Adrenal gland (tissue), 12 donors: ENCODE data around the gene PTPRD. TPM values are rescaled to one million over a fixed set of nuclear protein-coding genes. Genes with fewer than 3 reads are reported as not detected.

Experiments used
- DNase-seq, 7 donors: peaks; one replicate each; pipeline ENCODE4 v3.0.0-alpha.2; 2019 to 2020
- H3K27ac ChIP-seq, 5 donors: fragments of 200-600 bp; sonication (generic) in 4 of 5; 1 replicate in 3 of 5; 2 replicates in 2 of 5; pipeline versions ENCODE4 v1.5.1 to v1.8.0; 2016 to 2020; ENCODE audit warnings: mild to moderate bottlenecking in 1 of 5
- H3K27me3 ChIP-seq: fragments of 200-600 bp; 2 replicates; pipeline ENCODE4 v1.8.0; 2021
- H3K36me3 ChIP-seq, 2 donors: fragments of 200-600 bp; replicated peaks in 1 of 2; 1 replicate in 1 of 2; 2 replicates in 1 of 2; pipeline versions ENCODE4 v1.5.1 to v1.8.0; 2018 to 2022
- H3K4me1 ChIP-seq, 2 donors: fragments of 200-600 bp; replicated peaks in 1 of 2; 1 replicate in 1 of 2; 2 replicates in 1 of 2; pipeline versions ENCODE4 v1.5.1 to v1.8.0; 2018 to 2021
- H3K4me3 ChIP-seq, 4 donors: fragments of 200-600 bp; sonication (generic) in 3 of 4; one replicate each; pipeline ENCODE4 v1.5.1; 2016 to 2018
- H3K9me3 ChIP-seq, 3 donors: fragments of 200-600 bp; sonication (generic) in 1 of 3; replicated peaks in 1 of 3; 1 replicate in 2 of 3; 2 replicates in 1 of 3; pipeline versions ENCODE4 v1.5.1 to v1.8.0; 2016 to 2021
- CTCF ChIP-seq, 6 experiments: fragments of 450-650 bp in 4 of 6; fragments of 200-600 bp in 2 of 6; sonication (generic) in 1 of 6; IDR thresholded peaks; 1 replicate in 5 of 6; 2 replicates in 1 of 6; pipeline versions ENCODE4 v1.5.1 to v1.8.0; 2016 to 2021; ENCODE audit warnings: antibody characterized with exemption in 6 of 6, mild to moderate bottlenecking in 2 of 6, moderate library complexity in 1 of 6
- POLR2A ChIP-seq, 2 donors: fragments of 450-650 bp; IDR thresholded peaks; one replicate each; pipeline ENCODE4 v1.6.1; 2017; ENCODE audit warnings: antibody characterized with exemption in 2 of 2, mild to moderate bottlenecking in 2 of 2, moderate library complexity in 1 of 2
- WGBS, 4 donors: extraction: QIAGEN DNeasy Blood & Tissue Kit in 2 of 4; methylation state at CpG; one replicate each; pipeline versions ENCODE4 v1.1.5 to v1.1.7; 2013 to 2017; 5-methylcytosine and 5-hydroxymethylcytosine counted together
- intact Hi-C, 2 donors: fragments of 100-400 bp; cut with DNase I; formaldehyde crosslinking; loops; one replicate each; pipeline versions ENCODE4 v1.14.1 to v1.15.0; 2022 to 2023
- polyA plus RNA-seq, 3 donors: library from polyadenylated mRNA; stranded (reverse); fragments of 200-250 nt in 2 of 3; fragments of 350-450 nt in 1 of 3; fragmentation: Illumina TruSeq in 1 of 3; extraction: RNeasy Lipid Tissue Mini Kit (QIAGEN cat#74804) in 1 of 3; gene quantifications; one replicate each; pipeline ENCODE4 v1.2.3, GENCODE V29; 2013 to 2014
- total RNA-seq, 9 donors: library from RNA; depleted of rRNA in 4 of 9; stranded (reverse); fragments of >200 nt in 4 of 9; fragments of 120-200 nt in 1 of 9; fragmentation: NEBNext Ultra II Directional in 1 of 9; extraction: Animal tissue kit (Norgen Biotek cat#: 25700) in 1 of 9; gene quantifications; one replicate each; pipeline versions ENCODE4 v1.1.0 to v1.2.4, GENCODE V29; 2013 to 2023
- donor health status: healthy with polysubstance abuse.
- donor health status: Bipolar disorder and iron deficiency.
- donor health status: DM: yes; HTN: yes; CAD: no.
- donor health status: DM: no; HTN: no; CAD: no.
- donor health status: DM: no; HTN: no; CAD: no.
- donor health status: DM: yes; HTN: yes; CAD: no.

The PTPRD gene
- total and polyA plus RNA-seq, 12 donors: 0.61 to 71.2 (median 4.5) TPM

DNA sequence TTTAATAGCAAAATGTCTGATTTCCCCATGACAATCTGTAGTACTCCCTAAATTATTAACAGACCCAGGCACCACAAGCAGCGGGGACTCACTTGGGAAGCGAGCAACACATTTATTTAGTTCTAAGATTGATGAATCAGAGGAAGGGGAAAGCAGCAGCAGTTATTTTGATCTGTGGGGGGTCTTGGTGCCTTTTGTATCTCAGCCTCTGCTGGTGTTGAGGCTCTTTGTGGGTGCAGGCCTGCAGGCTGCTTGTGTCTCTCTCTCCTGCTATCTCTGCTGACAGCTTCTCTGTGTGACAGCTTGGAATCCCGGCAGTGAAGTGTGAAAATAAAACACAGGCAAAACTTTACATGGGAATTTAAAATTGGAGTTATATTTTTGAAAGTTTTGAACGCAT, 1935.1 kb downstream of the PTPRD start:
- Histone ChIP-seq H3K4me3 (no peak overlapping the region), H3K4me1 (no peaks in the 10 kb centered on the region), H3K36me3 (no peaks in the 10 kb centered on the region), H3K9me3 (no peaks in the 10 kb centered on the region), H3K27ac (no peak overlapping the region), H3K27me3 (no peaks in the 10 kb centered on the region)
- intact Hi-C loops: no loop called here
- no peak for TF ChIP-seq POLR2A (IDR thresholded peaks at IDR 0.05)
- no peak for TF ChIP-seq CTCF (IDR thresholded peaks at IDR 0.05)
- 71 to 78% (median 74%) methylated on average over 4 of the region's 4 CpGs for WGBS, 4 donors
- no peak for DNase-seq

DNA sequence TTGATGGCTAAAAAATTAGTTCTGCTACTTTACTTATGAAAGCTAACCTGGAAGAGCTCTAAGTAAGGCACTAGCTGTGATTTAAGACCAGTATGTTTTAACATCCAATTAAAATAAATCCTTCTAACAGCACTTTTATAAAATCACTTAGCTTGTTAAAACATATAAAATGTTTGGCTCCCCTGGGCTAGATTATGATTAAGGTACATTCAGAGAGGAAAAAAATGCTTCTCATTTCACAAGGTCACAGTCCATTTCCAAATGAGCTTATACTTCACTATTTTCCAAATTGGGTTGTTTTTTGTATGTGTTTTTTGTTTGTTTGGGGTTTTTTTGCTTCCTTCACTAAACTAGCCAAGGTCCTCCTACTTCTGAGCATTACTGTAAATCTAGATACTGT, 1938.3 kb downstream of the PTPRD start:
- Histone ChIP-seq H3K9me3 (no peaks in the 10 kb centered on the region), H3K4me3 (no peak overlapping the region), H3K27me3 (no peaks in the 10 kb centered on the region), H3K36me3 (no peaks in the 10 kb centered on the region), H3K27ac (no peak overlapping the region), H3K4me1 (no peaks in the 10 kb centered on the region)
- intact Hi-C loops: no loop called here
- no peak for DNase-seq
- TF ChIP-seq CTCF (IDR thresholded peaks at IDR 0.05) (no peak), POLR2A (IDR thresholded peaks at IDR 0.05) (no peak)

- intact Hi-C loops: no loop called here
- Histone ChIP-seq H3K36me3 (no peaks in the 10 kb centered on the region), H3K9me3 (no peaks in the 10 kb centered on the region), H3K4me1 (no peaks in the 10 kb centered on the region), H3K27ac (no peak overlapping the region), H3K4me3 (no peak overlapping the region), H3K27me3 (no peaks in the 10 kb centered on the region)
- no peak for DNase-seq
- TF ChIP-seq POLR2A (IDR thresholded peaks at IDR 0.05): no peak
- TF ChIP-seq CTCF (IDR thresholded peaks at IDR 0.05): no peak
- 73 to 78% (median 77%) methylated on average over 7 of the region's 7 CpGs for WGBS, 4 donors
Observed at GRCh38 chr9:8673830-8674229, 1939.0 kb downstream of the PTPRD start.

- TF ChIP-seq CTCF (IDR thresholded peaks at IDR 0.05) (no peak), POLR2A (IDR thresholded peaks at IDR 0.05) (no peak)
- Histone ChIP-seq H3K9me3 (no peaks in the 10 kb centered on the region), H3K27me3 (no peaks in the 10 kb centered on the region), H3K36me3 (no peaks in the 10 kb centered on the region), H3K4me3 (no peak overlapping the region), H3K4me1 (no peaks in the 10 kb centered on the region), H3K27ac (no peak overlapping the region)
- WGBS, 4 donors: 68 to 89% (median 76%) methylated on average over 2 of the region's 2 CpGs
- no peak for DNase-seq
- intact Hi-C loops: no loop called here
Observed at GRCh38 chr9:8670751-8671150, 1942.1 kb downstream of the PTPRD start.
